Measurements from ENCODE around the gene TBATA. TPM values are rescaled to one million over a fixed set of nuclear protein-coding genes. Genes with fewer than 3 reads are reported as not detected.

TBATA gene
- total and polyA plus RNA-seq, 10 donors, result 0.45 to 2.9 (median 0.63) TPM; not detected in 2

GRCh38 chr10:70828923-70829322 is 43.7 kb upstream of the TBATA start:
- H3K36me3 ChIP-seq, result peaks cover 0 to 50% (median 7%) of the 10 kb centered on the region in 6 donors
- H3K27me3 ChIP-seq (replicated peaks in 1 of 7), result no peaks in the 10 kb centered on the region
- no peak for DNase-seq
- intact Hi-C loops (cut with DNase I; ENCODE audit: low total_unique reads), result no loop called here
- TF ChIP-seq POLR2AphosphoS5 (IDR thresholded peaks at IDR 0.05) (no peak), CTCF (IDR thresholded peaks at IDR 0.05 in 8 of 11, conservative IDR thresholded peaks at IDR 0.05 in 3 of 11) (no peak), POLR2A (IDR thresholded peaks at IDR 0.05) (no peak)
- peaks cover 0 to 47% (median 17%) of the 10 kb centered on the region in 6 donors for H3K4me1 ChIP-seq
- WGBS, 5 donors, result 83 to 96% (median 94%) methylated on average over 4 of the region's 4 CpGs
- H3K27ac ChIP-seq, result no peak overlapping the region
- no peaks in the 10 kb centered on the region for H3K9me3 ChIP-seq
- H3K4me3 ChIP-seq, result no peak overlapping the region

GRCh38 chr10:70827086-70827757 is 42.0 kb upstream of the TBATA start:
- H3K9me3 ChIP-seq, result no peaks in the 10 kb centered on the region
- no peak for DNase-seq
- no peak overlapping the region for H3K4me3 ChIP-seq
- H3K27ac ChIP-seq, result no peak overlapping the region
- TF ChIP-seq POLR2AphosphoS5 (IDR thresholded peaks at IDR 0.05) (no peak), CTCF (IDR thresholded peaks at IDR 0.05 in 8 of 11, conservative IDR thresholded peaks at IDR 0.05 in 3 of 11) (no peak), POLR2A (IDR thresholded peaks at IDR 0.05) (no peak)
- intact Hi-C loops (cut with DNase I; ENCODE audit: low total_unique reads), result no loop called here
- WGBS, 5 donors, result 73 to 89% (median 78%) methylated on average over 2 of the region's 2 CpGs
- no peaks in the 10 kb centered on the region for H3K27me3 ChIP-seq (replicated peaks in 1 of 7)
- H3K36me3 ChIP-seq, result peaks cover 0 to 52% (median 7%) of the 10 kb centered on the region in 6 donors
- peaks cover 0 to 30% (median 7%) of the 10 kb centered on the region in 6 donors for H3K4me1 ChIP-seq

- no peak overlapping the region for H3K27ac ChIP-seq
- no peak overlapping the region for H3K4me3 ChIP-seq
- intact Hi-C loops (cut with DNase I; ENCODE audit: low total_unique reads), result no loop called here
- H3K9me3 ChIP-seq, result no peaks in the 10 kb centered on the region
- H3K36me3 ChIP-seq, result peaks cover 0 to 73% (median 19%) of the 10 kb centered on the region in 6 donors
- peaks cover 0 to 45% (median 8%) of the 10 kb centered on the region in 6 donors for H3K4me1 ChIP-seq
- no peak for DNase-seq
- no peaks in the 10 kb centered on the region for H3K27me3 ChIP-seq (replicated peaks in 1 of 7)
- no peak for TF ChIP-seq POLR2AphosphoS5 (IDR thresholded peaks at IDR 0.05)
- no peak for TF ChIP-seq CTCF (IDR thresholded peaks at IDR 0.05 in 8 of 11, conservative IDR thresholded peaks at IDR 0.05 in 3 of 11)
- no peak for TF ChIP-seq POLR2A (IDR thresholded peaks at IDR 0.05)
- WGBS, 5 donors, result 94 to 98% (median 96%) methylated on average over 2 of the region's 2 CpGs
Observed at GRCh38 chr10:70822076-70822820, 37.1 kb upstream of the TBATA start.

Data from spleen (tissue), 11 donors.